GM12864 (cell line): ENCODE measurements around the gene BAX.
"Not testable (repeated sequence)": the region's sequence is repeated elsewhere in the genome, so short reads cannot be mapped to it uniquely, and the experiment has no call there.

Experiments used
- DNase-seq: peaks from one replicate; pipeline ENCODE4 v3.0.0-alpha.2; 2011; ENCODE audit warnings: low read depth
- H3K4me3 ChIP-seq: 2 replicates; pipeline ENCODE4 v1.5.1; 2011; ENCODE audit warnings: mild to moderate bottlenecking, low read depth, low read length, control low read depth
- CTCF ChIP-seq: IDR thresholded peaks from 2 replicates; pipeline ENCODE4 v1.5.1; 2011; ENCODE audit warnings: low read depth, mild to moderate bottlenecking, moderate library complexity, low read length, control low read depth, inconsistent platforms; ENCODE audit errors: missing control alignments

The BAX gene

GRCh38 chr19:48914181-48914580 lies 40.5 kb upstream of the BAX start:
- no peak for TF ChIP-seq CTCF
- H3K4me3 ChIP-seq: no peak overlapping the region
- no peak for DNase-seq

GRCh38 chr19:48915757-48916156 lies 38.9 kb upstream of the BAX start:
- H3K4me3 ChIP-seq: no peak overlapping the region
- no peak for DNase-seq
- TF ChIP-seq CTCF: no peak

- TF ChIP-seq CTCF: no peak
- no peak for DNase-seq
Observed at GRCh38 chr19:48918071-48918470, 36.6 kb upstream of the BAX start.

DNA sequence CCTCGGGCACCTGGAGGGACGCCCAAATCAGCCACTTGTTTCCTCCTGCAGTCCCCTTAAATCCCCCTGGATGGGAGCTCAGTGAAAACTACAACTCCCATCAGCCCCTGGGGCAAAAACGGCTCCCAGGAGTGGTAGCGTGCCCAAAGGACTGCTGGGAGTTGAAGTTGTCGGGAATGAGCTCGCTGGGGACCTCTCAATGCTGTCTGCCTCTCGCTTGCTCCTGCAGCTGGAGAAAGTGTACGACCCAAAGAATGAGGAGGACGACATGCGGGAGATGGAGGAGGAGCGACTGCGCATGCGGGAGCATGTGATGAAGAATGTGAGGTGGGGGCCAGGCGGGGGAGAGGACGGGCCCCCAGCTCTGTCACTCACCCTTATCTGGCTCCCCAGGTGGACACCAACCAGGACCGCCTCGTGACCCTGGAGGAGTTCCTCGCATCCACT lies 35.9 kb upstream of the BAX start:
- no peak overlapping the region for H3K4me3 ChIP-seq
- no peak for DNase-seq
- TF ChIP-seq CTCF: no peak

More at GRCh38 chr19:48918071-48918470, 36.6 kb upstream of the BAX start:
- no peak overlapping the region for H3K4me3 ChIP-seq

GRCh38 chr19:48919271-48919670 lies 35.4 kb upstream of the BAX start:
- H3K4me3 ChIP-seq, DNase-seq: not testable (repeated sequence)

DNA sequence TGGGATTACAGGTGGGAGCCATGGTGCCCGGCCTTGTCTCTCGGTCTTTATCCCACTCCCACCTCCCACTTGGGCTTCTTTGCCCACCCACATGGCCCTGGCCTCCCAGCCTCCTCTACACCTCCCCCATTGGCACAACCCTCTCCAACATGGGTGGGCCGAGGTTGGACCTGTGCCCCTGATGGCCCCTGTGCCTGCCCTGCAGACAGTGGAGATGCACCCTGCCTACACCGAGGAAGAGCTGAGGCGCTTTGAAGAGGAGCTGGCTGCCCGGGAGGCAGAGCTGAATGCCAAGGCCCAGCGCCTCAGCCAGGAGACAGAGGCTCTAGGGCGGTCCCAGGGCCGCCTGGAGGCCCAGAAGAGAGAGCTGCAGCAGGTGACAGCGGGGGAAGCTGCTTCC lies 33.7 kb upstream of the BAX start:
- TF ChIP-seq CTCF: no peak
- no peak overlapping the region for H3K4me3 ChIP-seq
- no peak for DNase-seq

- no peak for DNase-seq
- no peak for TF ChIP-seq CTCF
- H3K4me3 ChIP-seq: no peak overlapping the region
Observed at GRCh38 chr19:48921721-48922500, 32.8 kb upstream of the BAX start.
